Endothelial cell (in vitro differentiated cells): Measurements from ENCODE around the gene KCNQ1OT1. TPM values are rescaled to one million over a fixed set of nuclear protein-coding genes. Genes with fewer than 3 reads are reported as not detected.

Experiments used
- DNase-seq: peaks from one replicate; pipeline ENCODE4 v3.0.0; 2021; ENCODE audit warnings: low spot score
- H3K27ac Mint-ChIP-seq: one replicate; pipeline ENCODE4 v1.8.0; 2021; ENCODE audit warnings: mixed read lengths, inconsistent platforms; ENCODE audit not compliant: unreplicated experiment
- H3K27me3 Mint-ChIP-seq: one replicate; pipeline ENCODE4 v1.8.0; 2021; ENCODE audit warnings: mild to moderate bottlenecking, moderate library complexity, mixed read lengths, inconsistent platforms; ENCODE audit not compliant: unreplicated experiment
- H3K36me3 Mint-ChIP-seq: one replicate; pipeline ENCODE4 v1.8.0; 2021; ENCODE audit warnings: mild to moderate bottlenecking, low read depth, mixed read lengths, inconsistent platforms; ENCODE audit not compliant: unreplicated experiment
- H3K4me1 Mint-ChIP-seq: one replicate; pipeline ENCODE4 v1.8.0; 2021; ENCODE audit warnings: mild to moderate bottlenecking, mixed read lengths, inconsistent platforms; ENCODE audit not compliant: unreplicated experiment
- H3K4me3 Mint-ChIP-seq: one replicate; pipeline ENCODE4 v1.8.0; 2021; ENCODE audit warnings: mild to moderate bottlenecking, mixed read lengths, inconsistent platforms; ENCODE audit not compliant: unreplicated experiment
- H3K9me3 Mint-ChIP-seq: one replicate; pipeline ENCODE4 v1.8.0; 2021; ENCODE audit warnings: mixed read lengths, inconsistent platforms; ENCODE audit not compliant: unreplicated experiment
- CTCF ChIP-seq: fragments of 200-600 bp; sonication (generic); IDR thresholded peaks from one replicate; pipeline ENCODE4 v1.5.0; 2021; ENCODE audit warnings: antibody characterized with exemption; ENCODE audit not compliant: unreplicated experiment
- total RNA-seq: library from RNA; stranded (reverse); fragmentation: NEBNext Ultra II Directional; extraction: Animal tissue kit (Norgen Biotek cat#: 25700); gene quantifications from one replicate; pipeline ENCODE4 v1.2.1, GENCODE V29; 2021; ENCODE audit not compliant: unreplicated experiment

The KCNQ1OT1 gene
- total RNA-seq, 1 donor from 2014 or later: 1.2 TPM

- Mint-ChIP-seq H3K4me3 (no peak overlapping the region), H3K27ac (no peak overlapping the region), H3K36me3 (no peaks in the 10 kb centered on the region), H3K9me3 (no peaks in the 10 kb centered on the region), H3K27me3 (peaks cover 6% of the 10 kb centered on the region), H3K4me1 (peaks cover 10% of the 10 kb centered on the region)
- DNase-seq: no peak
- TF ChIP-seq CTCF: no peak
These were observed 120.3 kb downstream of the KCNQ1OT1 start for GRCh38 chr11:2579315-2580060.

GRCh38 chr11:2578929-2579270 lies 120.9 kb downstream of the KCNQ1OT1 start:
- Mint-ChIP-seq H3K4me1 (peaks cover 10% of the 10 kb centered on the region), H3K27me3 (peaks cover 6% of the 10 kb centered on the region), H3K9me3 (no peaks in the 10 kb centered on the region), H3K36me3 (no peaks in the 10 kb centered on the region), H3K4me3 (no peak overlapping the region), H3K27ac (no peak overlapping the region)
- TF ChIP-seq CTCF: no peak
- no peak for DNase-seq

GRCh38 chr11:2577991-2578928 lies 121.5 kb downstream of the KCNQ1OT1 start:
- Mint-ChIP-seq H3K9me3 (no peaks in the 10 kb centered on the region), H3K36me3 (no peaks in the 10 kb centered on the region), H3K4me3 (no peak overlapping the region), H3K4me1 (peaks cover 10% of the 10 kb centered on the region), H3K27me3 (peaks cover 6% of the 10 kb centered on the region), H3K27ac (no peak overlapping the region)
- TF ChIP-seq CTCF: no peak
- DNase-seq: no peak

- peaks cover 6% of the 10 kb centered on the region for H3K27me3 Mint-ChIP-seq
- peaks cover 6% of the 10 kb centered on the region for H3K4me1 Mint-ChIP-seq
These were observed 122.5 kb downstream of the KCNQ1OT1 start for GRCh38 chr11:2577031-2577990.

More at GRCh38 chr11:2577031-2577990, 122.5 kb downstream of the KCNQ1OT1 start:
- Mint-ChIP-seq H3K9me3 (no peaks in the 10 kb centered on the region), H3K4me3 (no peak overlapping the region), H3K36me3 (no peaks in the 10 kb centered on the region), H3K27ac (no peak overlapping the region)
- TF ChIP-seq CTCF: no peak
- no peak for DNase-seq
